Measurements from ENCODE around the gene MISP.

- TF ChIP-seq, protein P1, sequence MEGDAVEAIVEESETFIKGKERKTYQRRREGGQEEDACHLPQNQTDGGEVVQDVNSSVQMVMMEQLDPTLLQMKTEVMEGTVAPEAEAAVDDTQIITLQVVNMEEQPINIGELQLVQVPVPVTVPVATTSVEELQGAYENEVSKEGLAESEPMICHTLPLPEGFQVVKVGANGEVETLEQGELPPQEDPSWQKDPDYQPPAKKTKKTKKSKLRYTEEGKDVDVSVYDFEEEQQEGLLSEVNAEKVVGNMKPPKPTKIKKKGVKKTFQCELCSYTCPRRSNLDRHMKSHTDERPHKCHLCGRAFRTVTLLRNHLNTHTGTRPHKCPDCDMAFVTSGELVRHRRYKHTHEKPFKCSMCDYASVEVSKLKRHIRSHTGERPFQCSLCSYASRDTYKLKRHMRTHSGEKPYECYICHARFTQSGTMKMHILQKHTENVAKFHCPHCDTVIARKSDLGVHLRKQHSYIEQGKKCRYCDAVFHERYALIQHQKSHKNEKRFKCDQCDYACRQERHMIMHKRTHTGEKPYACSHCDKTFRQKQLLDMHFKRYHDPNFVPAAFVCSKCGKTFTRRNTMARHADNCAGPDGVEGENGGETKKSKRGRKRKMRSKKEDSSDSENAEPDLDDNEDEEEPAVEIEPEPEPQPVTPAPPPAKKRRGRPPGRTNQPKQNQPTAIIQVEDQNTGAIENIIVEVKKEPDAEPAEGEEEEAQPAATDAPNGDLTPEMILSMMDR (IDR thresholded peaks at IDR 0.05) = no peak
- TF ChIP-seq EZH2 (IDR thresholded peaks at IDR 0.05) = no peak
Observed at GRCh38 chr19:788983-789700, 38.2 kb downstream of the MISP start.

Data from neural progenitor cell (in vitro differentiated cells).